CD8-positive, alpha-beta memory T cell (primary cell): Measurements from ENCODE around the gene CAPZA2. TPM values are rescaled to one million over a fixed set of nuclear protein-coding genes. Genes with fewer than 3 reads are reported as not detected.

Experiments used
- CTCF ChIA-PET: fragments of 350-600 bp; sonication (Branson Sonifier 250); formaldehyde crosslinking; loops from one replicate; lab custom pipeline; 2021; ENCODE audit warnings: antibody characterized with exemption; lab: Charles Lee
- POLR2A ChIA-PET: fragments of 350-600 bp; sonication (Branson Sonifier 250); formaldehyde crosslinking; loops from one replicate; lab custom pipeline; 2021; ENCODE audit warnings: antibody characterized with exemption; lab: Charles Lee
- DNase-seq, 5 donors: peaks; one replicate each; pipeline versions ENCODE4 v3.0.0 to v3.0.0-alpha.2; 2020 to 2022; ENCODE audit warnings: mixed read lengths in 1 of 5
- H3K27ac ChIP-seq: one replicate; pipeline ENCODE4 v1.7.0; 2013; ENCODE audit warnings: low read depth, mild to moderate bottlenecking, low read length, moderate library complexity
- H3K27me3 ChIP-seq: 2 replicates; pipeline ENCODE4 v1.7.0; 2013; ENCODE audit warnings: low read length, mild to moderate bottlenecking; ENCODE audit not compliant: insufficient read depth, poor library complexity, severe bottlenecking
- H3K36me3 ChIP-seq: 2 replicates; pipeline ENCODE4 v1.7.0; 2013; ENCODE audit warnings: mild to moderate bottlenecking, low read length, moderate library complexity; ENCODE audit not compliant: insufficient read depth
- H3K4me1 ChIP-seq: 2 replicates; pipeline ENCODE4 v1.7.0; 2013; ENCODE audit warnings: mild to moderate bottlenecking, low read length, moderate library complexity; ENCODE audit not compliant: insufficient read depth
- H3K4me3 ChIP-seq: 2 replicates; pipeline ENCODE4 v1.7.0; 2013; ENCODE audit warnings: mild to moderate bottlenecking, low read length
- H3K9me3 ChIP-seq: 2 replicates; pipeline ENCODE4 v1.7.0; 2013; ENCODE audit warnings: mild to moderate bottlenecking, low read length
- H3K27ac Mint-ChIP-seq, 8 donors: one replicate each; pipeline ENCODE4 v1.8.0; 2020 to 2021; ENCODE audit warnings: mixed read lengths in 8 of 8, mild to moderate bottlenecking in 6 of 8, inconsistent platforms in 3 of 8, moderate library complexity in 3 of 8
- H3K27me3 Mint-ChIP-seq, 2 donors: one replicate each; pipeline ENCODE4 v1.8.0; 2020 to 2021; ENCODE audit warnings: mixed read lengths in 2 of 2, mild to moderate bottlenecking in 1 of 2, moderate library complexity in 1 of 2
- H3K36me3 Mint-ChIP-seq, 3 donors: one replicate each; pipeline ENCODE4 v1.8.0; 2020 to 2021; ENCODE audit warnings: mixed read lengths in 3 of 3, inconsistent platforms in 1 of 3, mild to moderate bottlenecking in 1 of 3
- H3K4me1 Mint-ChIP-seq, 3 donors: one replicate each; pipeline ENCODE4 v1.8.0; 2020 to 2021; ENCODE audit warnings: mixed read lengths in 3 of 3, inconsistent platforms in 1 of 3, mild to moderate bottlenecking in 1 of 3
- H3K4me3 Mint-ChIP-seq, 7 donors: one replicate each; pipeline ENCODE4 v1.8.0; 2020 to 2021; ENCODE audit warnings: mixed read lengths in 7 of 7, mild to moderate bottlenecking in 6 of 7, moderate library complexity in 4 of 7, inconsistent platforms in 2 of 7
- H3K9me3 Mint-ChIP-seq, 5 donors: one replicate each; pipeline ENCODE4 v1.8.0; 2020 to 2022; ENCODE audit warnings: mixed read lengths in 5 of 5, mild to moderate bottlenecking in 3 of 5, moderate library complexity in 2 of 5, inconsistent platforms in 1 of 5
- polyA plus RNA-seq: library from polyadenylated mRNA; unstranded; fragments of 300-500 nt; fragmentation: Illumina TruSeq; gene quantifications from one replicate; pipeline ENCODE4 v1.2.3, GENCODE V29; 2021
- total RNA-seq, 2 experiments: library from RNA; stranded (reverse); gene quantifications; one replicate each; pipeline ENCODE4 v1.2.3, GENCODE V29; 2021

CAPZA2 gene
- total and polyA plus RNA-seq, 3 experiments from 2014 or later = 170 to 206 (median 170) TPM

DNA sequence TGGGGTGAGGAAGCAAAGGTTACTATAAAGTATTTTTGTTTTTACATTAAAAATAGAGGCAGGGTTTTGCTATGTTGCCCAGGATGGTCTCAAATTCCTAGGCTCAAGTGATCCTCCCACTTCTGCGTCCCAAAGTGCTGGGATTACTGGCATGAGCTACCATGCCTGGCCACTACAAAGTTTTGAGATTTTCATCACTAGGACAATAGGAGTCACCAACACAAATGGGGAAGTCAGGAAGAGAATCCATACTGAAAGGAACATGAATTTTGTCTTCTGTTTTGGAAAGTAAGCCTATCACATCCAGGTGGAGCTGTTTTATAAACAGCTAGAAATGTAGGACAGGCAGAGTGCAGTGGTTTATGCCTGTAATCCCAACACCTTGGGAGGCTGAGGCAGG is 20.0 kb upstream of the CAPZA2 start:
- H3K4me3 ChIP-seq = no peak overlapping the region
- H3K4me3 Mint-ChIP-seq = no peak overlapping the region
- POLR2A ChIA-PET = no interaction called here

DNA sequence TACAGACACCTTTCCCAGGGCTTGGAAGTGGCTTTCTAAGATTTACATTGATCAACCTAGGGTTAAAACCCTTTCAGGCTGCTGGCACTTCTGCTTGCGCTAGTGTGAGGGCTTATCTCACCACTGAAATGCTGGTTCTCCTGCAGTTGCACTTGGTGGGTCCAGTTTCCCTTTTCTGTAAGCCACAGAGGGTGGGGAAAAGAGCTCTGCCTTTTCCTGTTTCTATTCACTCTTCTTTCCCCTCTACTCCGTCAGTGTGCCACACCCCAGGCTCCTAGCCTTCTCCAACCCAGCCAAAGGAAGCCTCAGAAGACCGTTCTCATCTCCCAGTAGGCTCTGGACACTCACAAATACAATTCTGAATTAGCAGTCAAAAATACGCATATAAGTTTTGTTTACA is 19.0 kb upstream of the CAPZA2 start:
- Mint-ChIP-seq H3K9me3 (no peaks in the 10 kb centered on the region), H3K36me3 (peaks cover 0 to 2% (median 0%) of the 10 kb centered on the region in 3 donors), H3K27me3 (peaks cover 16 to 41% of the 10 kb centered on the region in 2 donors), H3K27ac (peak overlapping the region in 3 of 8 donors; percentile 27 to 55 (median 44)), H3K4me3 (peak overlapping the region in 2 of 7 donors; percentile 13 to 30), H3K4me1 (peaks cover 5 to 6% (median 5%) of the 10 kb centered on the region in 3 donors)
- Histone ChIP-seq H3K27me3 (no peaks in the 10 kb centered on the region), H3K9me3 (no peaks in the 10 kb centered on the region), H3K27ac (no peak overlapping the region), H3K36me3 (no peaks in the 10 kb centered on the region), H3K4me1 (no peaks in the 10 kb centered on the region), H3K4me3 (no peak overlapping the region)
- ChIA-PET CTCF (no interaction called here), POLR2A (no interaction called here)
- no peak for DNase-seq

More for the DNA sequence above, 20.0 kb upstream of the CAPZA2 start:
- peaks cover 5 to 6% (median 5%) of the 10 kb centered on the region in 3 donors for H3K4me1 Mint-ChIP-seq
- CTCF ChIA-PET = no interaction called here
- no peak overlapping the region for H3K27ac Mint-ChIP-seq
- Histone ChIP-seq H3K27me3 (no peaks in the 10 kb centered on the region), H3K9me3 (no peaks in the 10 kb centered on the region), H3K4me1 (no peaks in the 10 kb centered on the region), H3K27ac (no peak overlapping the region), H3K36me3 (no peaks in the 10 kb centered on the region)
- H3K27me3 Mint-ChIP-seq = peaks cover 16 to 40% of the 10 kb centered on the region in 2 donors
- H3K36me3 Mint-ChIP-seq = peaks cover 0 to 2% (median 0%) of the 10 kb centered on the region in 3 donors
- no peak for DNase-seq
- no peaks in the 10 kb centered on the region for H3K9me3 Mint-ChIP-seq

DNA sequence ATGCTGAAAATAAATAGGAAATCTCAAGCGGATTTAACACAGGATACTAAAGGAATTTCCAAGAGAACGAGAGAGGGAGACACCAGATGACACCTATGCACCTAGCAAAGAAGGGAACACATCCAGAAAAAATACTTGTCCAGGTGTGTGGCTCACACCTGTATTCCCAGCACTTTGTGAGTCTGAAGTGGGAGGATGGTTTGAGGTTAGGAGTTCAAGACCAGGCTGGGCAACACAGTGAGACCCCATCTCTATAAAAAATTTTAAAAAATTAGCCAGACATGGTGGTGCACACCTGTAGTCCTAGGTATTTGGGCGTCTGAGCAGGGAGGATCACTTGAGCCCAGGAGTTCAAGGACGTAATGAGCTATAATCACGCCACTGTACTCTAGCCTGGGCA is 11.2 kb upstream of the CAPZA2 start:
- H3K4me1 Mint-ChIP-seq = peaks cover 0 to 4% (median 4%) of the 10 kb centered on the region in 3 donors

DNA sequence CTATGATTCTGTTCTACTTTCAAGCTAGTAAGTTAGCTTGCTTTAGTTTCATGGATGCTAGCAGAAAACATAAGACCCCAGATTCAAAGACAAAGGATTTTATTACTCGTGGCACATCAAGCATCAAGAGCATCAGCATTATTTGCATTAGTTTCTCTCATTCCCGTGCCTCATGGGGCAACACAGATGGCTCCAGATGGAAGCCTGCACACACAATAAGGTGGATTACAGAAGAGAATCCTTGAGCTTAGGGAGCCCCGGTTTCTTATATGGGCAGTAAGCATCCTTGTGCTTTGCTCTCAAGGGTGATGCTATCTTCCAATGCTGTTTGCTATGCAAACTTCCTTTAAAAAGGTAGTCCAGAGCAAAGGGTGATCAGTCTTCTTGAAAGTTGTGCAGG is 10.7 kb upstream of the CAPZA2 start:
- H3K9me3 Mint-ChIP-seq = no peaks in the 10 kb centered on the region
- peaks cover 2 to 40% of the 10 kb centered on the region in 2 donors for H3K27me3 Mint-ChIP-seq

More for the DNA sequence above, 11.2 kb upstream of the CAPZA2 start:
- Mint-ChIP-seq H3K36me3 (no peaks in the 10 kb centered on the region), H3K9me3 (no peaks in the 10 kb centered on the region), H3K4me3 (no peak overlapping the region), H3K27me3 (peaks cover 3 to 40% of the 10 kb centered on the region in 2 donors), H3K27ac (peak overlapping the region in 1 of 8 donors; percentile 61)
- Histone ChIP-seq H3K4me3 (no peak overlapping the region), H3K36me3 (no peaks in the 10 kb centered on the region), H3K27ac (no peak overlapping the region), H3K4me1 (no peaks in the 10 kb centered on the region), H3K9me3 (no peaks in the 10 kb centered on the region), H3K27me3 (no peaks in the 10 kb centered on the region)
- CTCF ChIA-PET = no interaction called here
- no peak for DNase-seq
- POLR2A ChIA-PET = no interaction called here

DNA sequence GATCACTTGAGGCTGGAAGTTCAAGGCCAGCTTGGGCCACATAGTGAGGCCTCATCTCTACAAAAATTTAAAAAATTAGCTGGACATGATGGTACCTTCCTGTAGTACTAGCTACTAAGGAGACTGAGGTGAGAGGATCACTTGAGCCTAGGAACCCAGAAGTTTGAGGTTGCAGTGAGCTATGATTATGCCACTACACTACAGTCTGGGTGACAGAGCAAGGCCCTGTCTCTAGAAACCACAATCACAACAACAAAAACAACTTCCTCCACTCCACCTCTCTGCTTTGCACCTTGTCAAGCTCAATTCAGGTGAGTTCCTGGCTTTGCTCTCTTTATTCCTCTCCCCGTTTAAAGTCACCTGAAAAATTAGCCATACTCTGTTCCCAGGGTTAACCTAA is 8.3 kb upstream of the CAPZA2 start:
- Mint-ChIP-seq H3K4me1 (peaks cover 0 to 5% (median 5%) of the 10 kb centered on the region in 3 donors), H3K36me3 (no peaks in the 10 kb centered on the region), H3K27ac (peak overlapping the region in 1 of 8 donors; percentile 64), H3K4me3 (no peak overlapping the region), H3K9me3 (no peaks in the 10 kb centered on the region), H3K27me3 (peaks cover 4 to 44% of the 10 kb centered on the region in 2 donors)
- no peaks in the 10 kb centered on the region for H3K4me1 ChIP-seq
- H3K27me3 ChIP-seq = no peaks in the 10 kb centered on the region
- POLR2A ChIA-PET = no interaction called here
- no peak overlapping the region for H3K27ac ChIP-seq
- CTCF ChIA-PET = no interaction called here
- H3K4me3 ChIP-seq = no peak overlapping the region
- H3K36me3 ChIP-seq = no peaks in the 10 kb centered on the region
- no peaks in the 10 kb centered on the region for H3K9me3 ChIP-seq
- no peak for DNase-seq

More for the DNA sequence above, 10.7 kb upstream of the CAPZA2 start:
- Histone ChIP-seq H3K4me1 (no peaks in the 10 kb centered on the region), H3K27me3 (no peaks in the 10 kb centered on the region), H3K27ac (no peak overlapping the region), H3K9me3 (no peaks in the 10 kb centered on the region), H3K4me3 (no peak overlapping the region), H3K36me3 (no peaks in the 10 kb centered on the region)
- no peak for DNase-seq
- POLR2A ChIA-PET = no interaction called here
- CTCF ChIA-PET = no interaction called here
- peaks cover 0 to 4% (median 4%) of the 10 kb centered on the region in 3 donors for H3K4me1 Mint-ChIP-seq
- no peaks in the 10 kb centered on the region for H3K36me3 Mint-ChIP-seq
- H3K27ac Mint-ChIP-seq = no peak overlapping the region
- no peak overlapping the region for H3K4me3 Mint-ChIP-seq

DNA sequence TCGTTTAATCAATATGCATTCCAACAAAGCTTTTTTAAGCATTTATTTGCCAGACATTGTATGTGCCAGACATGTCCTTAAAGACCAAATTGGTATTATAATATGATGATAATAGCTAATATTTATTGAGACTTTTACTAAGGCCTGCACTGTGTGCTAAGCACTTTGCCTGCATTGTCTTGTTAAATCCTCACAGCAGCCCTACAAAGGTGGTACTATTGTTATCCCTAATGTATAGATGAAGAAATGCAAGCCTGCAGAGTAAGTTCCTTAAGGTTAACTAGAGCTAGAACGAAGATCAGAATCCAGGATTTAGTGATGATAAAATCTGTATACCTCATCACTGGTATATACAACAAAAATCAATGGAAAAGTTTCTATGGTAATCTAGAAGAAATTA is 5.3 kb upstream of the CAPZA2 start:
- POLR2A ChIA-PET = no interaction called here
- Histone ChIP-seq H3K9me3 (no peaks in the 10 kb centered on the region), H3K27ac (no peak overlapping the region), H3K27me3 (no peaks in the 10 kb centered on the region), H3K4me3 (no peak overlapping the region), H3K4me1 (peaks cover 8% of the 10 kb centered on the region), H3K36me3 (no peaks in the 10 kb centered on the region)
- Mint-ChIP-seq H3K27ac (peak overlapping the region in 1 of 8 donors; percentile 69), H3K36me3 (no peaks in the 10 kb centered on the region), H3K4me3 (no peak overlapping the region), H3K27me3 (peaks cover 4 to 26% of the 10 kb centered on the region in 2 donors), H3K4me1 (peaks cover 6 to 18% (median 17%) of the 10 kb centered on the region in 3 donors), H3K9me3 (no peaks in the 10 kb centered on the region)
- no peak for DNase-seq
- CTCF ChIA-PET = no interaction called here

DNA sequence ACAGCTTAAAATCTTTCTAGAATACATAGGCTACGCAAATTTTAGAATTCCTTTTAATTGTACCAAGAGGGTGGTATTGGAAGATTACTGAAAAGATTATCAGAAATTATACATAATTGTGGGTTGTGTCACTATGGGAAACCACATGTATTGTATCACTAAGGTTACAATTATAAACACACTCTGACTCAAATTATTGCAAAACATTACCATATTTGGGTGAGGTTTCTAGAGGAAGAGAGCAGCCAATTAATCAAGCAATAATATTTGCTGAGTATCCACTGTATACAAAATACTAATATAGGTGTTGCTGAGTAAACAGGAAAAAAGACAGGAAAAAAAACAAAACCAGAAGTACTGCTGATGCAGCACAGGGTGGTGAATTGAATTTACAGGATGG is 3.1 kb upstream of the CAPZA2 start:
- Histone ChIP-seq H3K27ac (no peak overlapping the region), H3K4me3 (no peak overlapping the region), H3K27me3 (no peaks in the 10 kb centered on the region), H3K36me3 (no peaks in the 10 kb centered on the region), H3K9me3 (no peaks in the 10 kb centered on the region), H3K4me1 (peaks cover 20% of the 10 kb centered on the region)
- no peak for DNase-seq
- ChIA-PET CTCF (no interaction called here), POLR2A (no interaction called here)
- Mint-ChIP-seq H3K27ac (peak overlapping the region in 2 of 8 donors; percentile 37 to 79), H3K4me3 (peak overlapping the region in 1 of 7 donors; percentile 50), H3K36me3 (peaks cover 0 to 8% (median 0%) of the 10 kb centered on the region in 3 donors), H3K9me3 (no peaks in the 10 kb centered on the region), H3K27me3 (peaks cover 4 to 23% of the 10 kb centered on the region in 2 donors), H3K4me1 (peaks cover 20 to 30% (median 29%) of the 10 kb centered on the region in 3 donors)

DNA sequence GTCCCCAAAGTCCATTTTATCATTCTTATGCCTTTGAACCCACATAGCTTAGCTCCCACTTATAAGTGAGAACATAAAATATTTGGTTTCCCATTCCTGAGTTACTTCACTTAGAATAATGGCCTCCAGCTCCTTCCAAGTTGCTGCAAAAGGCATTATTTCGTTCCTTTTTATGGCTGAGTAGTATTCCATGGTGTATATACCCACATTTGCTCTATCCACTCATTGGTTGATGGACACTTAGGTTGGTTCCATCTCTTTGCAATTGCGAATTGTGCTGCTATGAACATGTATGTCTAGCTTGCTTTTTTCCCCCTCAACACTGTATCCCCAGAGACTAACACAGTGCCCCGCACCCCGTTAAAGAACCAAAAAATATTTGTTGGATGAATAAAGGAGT is 670 bp upstream of the CAPZA2 start:
- CTCF ChIA-PET = no interaction called here
- no peak for DNase-seq
- peak overlapping the region; percentile 48 to 92 (median 79) for H3K27ac Mint-ChIP-seq
- no peaks in the 10 kb centered on the region for H3K9me3 Mint-ChIP-seq
- peaks cover 2 to 17% of the 10 kb centered on the region in 2 donors for H3K27me3 Mint-ChIP-seq
- Histone ChIP-seq H3K27ac (no peak overlapping the region), H3K4me3 (peak overlapping the region; percentile 28), H3K27me3 (no peaks in the 10 kb centered on the region), H3K9me3 (no peaks in the 10 kb centered on the region), H3K36me3 (no peaks in the 10 kb centered on the region), H3K4me1 (peaks cover 30% of the 10 kb centered on the region)
- peaks cover 35 to 48% (median 48%) of the 10 kb centered on the region in 3 donors for H3K4me1 Mint-ChIP-seq
- peaks cover 0 to 8% (median 0%) of the 10 kb centered on the region in 3 donors for H3K36me3 Mint-ChIP-seq
- H3K4me3 Mint-ChIP-seq = peak overlapping the region; percentile 89 to 98 (median 94)
- POLR2A ChIA-PET = no interaction called here
